Epithelial cell of proximal tubule (primary cell): Measurements from ENCODE around the gene TSPAN7. TPM values are rescaled to one million over a fixed set of nuclear protein-coding genes. Genes with fewer than 3 reads are reported as not detected.

ENCODE experiments used
- DNase-seq: peaks from one replicate; pipeline ENCODE4 v3.0.0-alpha.2; 2011; ENCODE audit warnings: low read depth
- H3K4me3 ChIP-seq: 2 replicates; pipeline ENCODE4 v1.5.1; 2011; ENCODE audit warnings: low read depth, mild to moderate bottlenecking, low read length
- total RNA-seq: library from RNA; depleted of rRNA; stranded (reverse); fragments of >200 nt; gene quantifications from 2 replicates; pipeline ENCODE4 v1.2.3, GENCODE V29; 2015
- TF ChIP-seq, protein P1 (sequence below): conservative IDR thresholded peaks from 2 replicates; pipeline ENCODE4 v1.5.1; 2012; ENCODE audit warnings: low read depth, mild to moderate bottlenecking, low read length

The TSPAN7 gene
- total RNA-seq, 1 donor from 2014 or later: 1.9 TPM

DNA sequence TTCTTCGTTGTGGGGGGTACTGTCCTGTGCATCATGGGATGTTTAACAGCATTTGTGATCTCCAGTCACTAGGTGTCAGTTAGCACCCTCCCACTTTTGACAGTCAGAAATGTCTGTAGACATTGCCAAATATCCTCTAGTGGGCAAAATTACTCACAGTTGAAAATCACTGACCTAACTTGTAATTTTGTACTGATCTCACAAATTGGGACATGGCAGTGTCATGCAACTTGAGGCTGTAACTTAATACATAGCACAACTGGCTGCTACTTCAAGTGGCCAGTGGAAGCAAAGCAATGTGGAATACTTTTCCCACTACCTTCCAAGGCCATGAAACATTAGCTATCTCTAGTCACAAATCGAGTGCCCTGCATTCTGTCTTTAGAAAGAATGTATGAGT lies 23.2 kb upstream of the TSPAN7 start:
- TF ChIP-seq, protein P1, sequence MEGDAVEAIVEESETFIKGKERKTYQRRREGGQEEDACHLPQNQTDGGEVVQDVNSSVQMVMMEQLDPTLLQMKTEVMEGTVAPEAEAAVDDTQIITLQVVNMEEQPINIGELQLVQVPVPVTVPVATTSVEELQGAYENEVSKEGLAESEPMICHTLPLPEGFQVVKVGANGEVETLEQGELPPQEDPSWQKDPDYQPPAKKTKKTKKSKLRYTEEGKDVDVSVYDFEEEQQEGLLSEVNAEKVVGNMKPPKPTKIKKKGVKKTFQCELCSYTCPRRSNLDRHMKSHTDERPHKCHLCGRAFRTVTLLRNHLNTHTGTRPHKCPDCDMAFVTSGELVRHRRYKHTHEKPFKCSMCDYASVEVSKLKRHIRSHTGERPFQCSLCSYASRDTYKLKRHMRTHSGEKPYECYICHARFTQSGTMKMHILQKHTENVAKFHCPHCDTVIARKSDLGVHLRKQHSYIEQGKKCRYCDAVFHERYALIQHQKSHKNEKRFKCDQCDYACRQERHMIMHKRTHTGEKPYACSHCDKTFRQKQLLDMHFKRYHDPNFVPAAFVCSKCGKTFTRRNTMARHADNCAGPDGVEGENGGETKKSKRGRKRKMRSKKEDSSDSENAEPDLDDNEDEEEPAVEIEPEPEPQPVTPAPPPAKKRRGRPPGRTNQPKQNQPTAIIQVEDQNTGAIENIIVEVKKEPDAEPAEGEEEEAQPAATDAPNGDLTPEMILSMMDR: no peak

DNA sequence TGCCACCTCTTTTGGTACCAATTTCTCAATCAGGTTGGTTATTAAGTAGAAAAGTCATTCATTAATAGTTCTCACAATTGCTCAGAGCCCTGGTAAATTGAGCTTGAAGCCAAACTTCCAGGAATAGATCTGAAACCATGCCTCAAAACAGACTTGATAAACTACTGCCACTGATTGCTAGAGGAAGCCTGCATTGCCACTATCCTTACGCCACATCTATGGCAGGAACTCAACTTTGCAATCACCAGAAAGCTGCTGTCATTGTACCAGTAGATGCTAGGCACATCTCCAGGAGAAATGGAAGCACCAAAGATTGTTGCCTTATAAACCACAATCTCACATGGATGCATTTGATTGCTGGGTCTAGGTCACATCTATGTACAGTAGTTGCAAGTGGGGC lies 21.6 kb upstream of the TSPAN7 start:
- no peak for DNase-seq
- TF ChIP-seq, protein P1: no peak
- no peak overlapping the region for H3K4me3 ChIP-seq

More for the DNA sequence above, 23.2 kb upstream of the TSPAN7 start:
- DNase-seq: peak; percentile 22
- H3K4me3 ChIP-seq: no peak overlapping the region

DNA sequence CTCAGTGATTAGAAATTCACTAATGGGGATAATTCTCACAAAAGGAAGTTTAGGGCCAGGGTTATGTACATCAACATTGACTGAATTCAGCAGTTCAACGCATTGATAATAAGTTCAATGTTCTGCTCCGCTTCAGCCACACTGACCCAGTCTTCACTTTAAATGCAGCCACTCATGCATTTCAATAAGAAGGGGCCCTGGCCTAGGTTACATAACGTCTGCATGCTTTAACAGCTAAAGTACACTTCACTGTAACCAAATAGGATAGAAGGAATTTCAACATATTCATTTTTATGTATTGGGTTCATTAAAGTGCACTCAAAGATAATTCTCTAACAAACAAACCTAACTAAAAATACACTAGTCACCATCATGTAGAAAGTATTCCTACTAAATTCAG lies 12.8 kb upstream of the TSPAN7 start:
- H3K4me3 ChIP-seq: no peak overlapping the region
- TF ChIP-seq, protein P1: no peak
- DNase-seq: no peak

DNA sequence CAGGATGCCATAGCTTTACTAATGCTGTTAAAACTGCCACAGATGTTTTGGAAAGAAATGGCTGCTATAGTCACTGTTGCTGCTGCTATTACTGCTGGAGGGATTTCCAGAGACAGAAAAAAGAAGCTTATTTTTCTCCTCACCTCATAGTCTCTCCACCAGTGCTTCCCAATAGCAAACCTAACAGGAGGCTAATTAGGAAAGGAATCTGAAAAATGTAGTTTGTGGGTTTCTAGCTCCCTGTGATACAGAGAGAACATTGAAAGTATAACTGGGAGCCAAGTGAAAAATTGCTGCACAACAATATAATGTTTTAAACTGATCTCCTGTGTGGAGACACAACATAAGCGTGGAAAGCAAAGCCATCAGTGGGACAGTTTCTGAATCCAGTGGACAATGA lies 8.6 kb upstream of the TSPAN7 start:
- TF ChIP-seq, protein P1: no peak
- no peak overlapping the region for H3K4me3 ChIP-seq
- no peak for DNase-seq

DNA sequence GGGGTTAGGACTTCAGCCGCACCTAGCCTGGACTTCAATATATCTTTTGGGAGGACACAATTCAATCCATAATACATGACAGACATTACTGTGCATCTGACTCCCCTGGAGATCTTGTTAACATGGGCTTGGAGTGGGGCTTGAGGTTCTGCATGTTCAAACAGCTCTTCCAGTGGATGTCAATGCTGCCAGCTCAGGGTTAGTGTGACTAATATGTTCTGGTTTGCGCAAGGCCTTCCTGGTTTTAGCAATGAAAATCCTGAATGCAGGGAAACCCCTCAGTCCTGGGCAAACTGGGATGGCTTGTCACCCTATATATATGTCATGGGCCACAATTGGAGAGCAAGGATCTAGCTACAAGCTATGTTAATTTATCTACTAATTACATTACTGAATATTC lies 2.7 kb upstream of the TSPAN7 start:
- no peak for DNase-seq
- TF ChIP-seq, protein P1: no peak
- H3K4me3 ChIP-seq: no peak overlapping the region

DNA sequence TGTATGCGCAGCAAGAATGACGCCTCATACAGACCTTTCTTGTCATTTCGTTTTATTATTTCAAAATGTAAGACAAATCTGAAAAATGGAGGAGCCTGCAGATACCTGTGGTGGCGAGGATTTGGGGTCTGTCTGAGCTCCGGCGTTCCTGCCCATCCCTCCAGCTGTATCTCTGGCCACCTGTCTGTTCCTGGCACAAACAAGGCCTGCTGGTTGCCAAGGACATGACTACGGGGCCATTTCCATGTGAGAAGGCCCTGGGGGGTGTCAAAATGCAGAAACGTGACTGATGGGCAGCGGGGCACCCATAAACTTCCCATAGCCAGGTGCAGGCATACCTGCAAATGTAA lies 591 bp upstream of the TSPAN7 start:
- no peak for DNase-seq
- TF ChIP-seq, protein P1: no peak
- peak overlapping the region; percentile 54 for H3K4me3 ChIP-seq

DNA sequence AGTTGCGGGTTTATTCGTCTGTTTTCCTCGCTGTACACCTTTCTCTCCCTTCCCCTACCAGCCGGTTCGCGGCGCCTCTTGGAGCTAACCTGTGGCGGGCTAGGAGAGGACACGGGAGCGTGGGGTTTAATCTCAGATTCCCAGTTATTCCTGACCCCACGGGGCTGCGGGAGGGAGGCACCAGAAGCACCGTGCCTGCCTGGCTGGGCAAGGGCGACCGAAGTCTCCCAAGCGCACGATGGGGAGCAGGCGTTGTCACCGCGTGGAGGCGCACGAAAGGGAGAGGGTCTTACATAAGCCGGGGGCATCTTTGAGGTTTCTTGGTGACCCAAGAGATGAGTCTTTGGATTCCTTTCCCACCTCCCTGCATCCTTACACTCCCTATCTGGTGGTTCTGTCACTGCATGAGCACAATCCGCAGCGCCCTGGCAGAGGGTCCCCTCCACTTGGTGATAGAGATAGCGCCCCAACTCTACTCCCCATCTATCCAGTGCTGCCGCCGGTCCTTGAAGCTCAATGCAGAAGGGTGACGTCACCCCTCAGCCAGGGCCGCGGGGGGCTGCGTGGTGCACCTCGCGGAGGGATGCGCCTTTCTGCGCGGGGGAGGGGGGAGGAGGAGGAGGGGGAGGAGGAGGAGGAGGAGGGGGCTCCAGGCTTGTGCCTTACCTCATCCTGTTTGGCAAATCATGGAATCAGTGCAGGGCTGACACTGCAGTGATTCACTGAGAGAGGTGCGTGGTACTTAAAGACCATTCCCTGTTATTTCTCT lies 793 bp downstream of the TSPAN7 start:
- peak overlapping the region; percentile 55 for H3K4me3 ChIP-seq
- no peak for DNase-seq
- TF ChIP-seq, protein P1: no peak
